ENCODE results near the gene PPP6R2. TPM values are rescaled to one million over a fixed set of nuclear protein-coding genes. Genes with fewer than 3 reads are reported as not detected.
"Not testable (repeated sequence)": the region's sequence is repeated elsewhere in the genome, so short reads cannot be mapped to it uniquely, and the experiment has no call there.

Gene PPP6R2
- total RNA-seq, 1 donor from 2014 or later: 87.9 TPM

- DNase-seq (ENCODE audit: low spot score, unreplicated experiment): no peak
- H3K27ac Mint-ChIP-seq: no peak overlapping the region
- peaks cover 2% of the 10 kb centered on the region for H3K36me3 Mint-ChIP-seq (ENCODE audit: insufficient read depth)
- no peak overlapping the region for H3K4me3 Mint-ChIP-seq (ENCODE audit: low read depth)
- no peak for TF ChIP-seq CTCF (IDR thresholded peaks at IDR 0.05; ENCODE audit: unreplicated experiment)
- no peaks in the 10 kb centered on the region for H3K9me3 Mint-ChIP-seq (ENCODE audit: low read depth)
- peaks cover 3% of the 10 kb centered on the region for H3K27me3 Mint-ChIP-seq
- H3K4me1 Mint-ChIP-seq (ENCODE audit: low read depth): no peaks in the 10 kb centered on the region
These were observed 23.6 kb upstream of the PPP6R2 start for GRCh38 chr22:50319503-50319951.

GRCh38 chr22:50320116-50320515 is 23.0 kb upstream of the PPP6R2 start:
- Mint-ChIP-seq H3K9me3 (ENCODE audit: low read depth) (no peaks in the 10 kb centered on the region), H3K27me3 (peaks cover 3% of the 10 kb centered on the region), H3K4me3 (ENCODE audit: low read depth) (no peak overlapping the region), H3K36me3 (ENCODE audit: insufficient read depth) (peaks cover 2% of the 10 kb centered on the region), H3K4me1 (ENCODE audit: low read depth) (no peaks in the 10 kb centered on the region), H3K27ac (no peak overlapping the region)
- no peak for TF ChIP-seq CTCF (IDR thresholded peaks at IDR 0.05; ENCODE audit: unreplicated experiment)
- no peak for DNase-seq (ENCODE audit: low spot score, unreplicated experiment)

- no peaks in the 10 kb centered on the region for H3K36me3 Mint-ChIP-seq (ENCODE audit: insufficient read depth)
- H3K27me3 Mint-ChIP-seq: no peaks in the 10 kb centered on the region
- H3K4me3 Mint-ChIP-seq (ENCODE audit: low read depth): no peak overlapping the region
- H3K9me3 Mint-ChIP-seq (ENCODE audit: low read depth): no peaks in the 10 kb centered on the region
- H3K4me1 Mint-ChIP-seq (ENCODE audit: low read depth): peaks cover 1% of the 10 kb centered on the region
- H3K27ac Mint-ChIP-seq: no peak overlapping the region
- no peak for TF ChIP-seq CTCF (IDR thresholded peaks at IDR 0.05; ENCODE audit: unreplicated experiment)
- no peak for DNase-seq (ENCODE audit: low spot score, unreplicated experiment)
These were observed 22.3 kb upstream of the PPP6R2 start for GRCh38 chr22:50320671-50321325.

- H3K9me3 Mint-ChIP-seq (ENCODE audit: low read depth); H3K4me1 Mint-ChIP-seq (ENCODE audit: low read depth); H3K4me3 Mint-ChIP-seq (ENCODE audit: low read depth); H3K27ac Mint-ChIP-seq; H3K36me3 Mint-ChIP-seq (ENCODE audit: insufficient read depth); DNase-seq (ENCODE audit: low spot score, unreplicated experiment); H3K27me3 Mint-ChIP-seq: not testable (repeated sequence)
These were observed 20.6 kb upstream of the PPP6R2 start for GRCh38 chr22:50322382-50323104.

- H3K27ac Mint-ChIP-seq: no peak overlapping the region
- H3K4me3 Mint-ChIP-seq (ENCODE audit: low read depth): no peak overlapping the region
- no peaks in the 10 kb centered on the region for H3K36me3 Mint-ChIP-seq (ENCODE audit: insufficient read depth)
- no peaks in the 10 kb centered on the region for H3K27me3 Mint-ChIP-seq
- DNase-seq (ENCODE audit: low spot score, unreplicated experiment): no peak
- H3K4me1 Mint-ChIP-seq (ENCODE audit: low read depth): peaks cover 7% of the 10 kb centered on the region
- no peaks in the 10 kb centered on the region for H3K9me3 Mint-ChIP-seq (ENCODE audit: low read depth)
- no peak for TF ChIP-seq CTCF (IDR thresholded peaks at IDR 0.05; ENCODE audit: unreplicated experiment)
These were observed 19.2 kb upstream of the PPP6R2 start for GRCh38 chr22:50323900-50324299.
